ENCODE results near the gene LILRB4.

DNA sequence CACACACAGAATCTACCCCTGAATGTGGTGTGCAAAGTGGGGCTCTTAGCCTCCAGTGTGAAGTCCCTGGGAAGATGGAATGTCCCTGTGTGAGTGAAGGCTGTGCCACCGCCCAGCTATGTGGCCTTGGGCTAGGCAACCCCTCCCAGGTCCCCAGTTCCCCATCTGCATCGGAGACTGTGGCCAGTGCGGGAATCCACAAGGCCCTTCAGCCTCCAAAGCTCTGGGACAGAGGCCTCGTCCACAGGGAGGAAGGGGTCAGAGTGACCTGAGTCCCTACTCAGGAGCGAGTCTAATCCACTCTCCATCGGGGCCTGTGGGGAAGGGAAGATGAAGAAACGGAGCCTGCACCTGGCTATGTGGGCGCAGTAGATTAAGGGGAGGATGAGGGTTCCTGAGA lies 42.1 kb downstream of the LILRB4 start:
- TF ChIP-seq, protein P1, sequence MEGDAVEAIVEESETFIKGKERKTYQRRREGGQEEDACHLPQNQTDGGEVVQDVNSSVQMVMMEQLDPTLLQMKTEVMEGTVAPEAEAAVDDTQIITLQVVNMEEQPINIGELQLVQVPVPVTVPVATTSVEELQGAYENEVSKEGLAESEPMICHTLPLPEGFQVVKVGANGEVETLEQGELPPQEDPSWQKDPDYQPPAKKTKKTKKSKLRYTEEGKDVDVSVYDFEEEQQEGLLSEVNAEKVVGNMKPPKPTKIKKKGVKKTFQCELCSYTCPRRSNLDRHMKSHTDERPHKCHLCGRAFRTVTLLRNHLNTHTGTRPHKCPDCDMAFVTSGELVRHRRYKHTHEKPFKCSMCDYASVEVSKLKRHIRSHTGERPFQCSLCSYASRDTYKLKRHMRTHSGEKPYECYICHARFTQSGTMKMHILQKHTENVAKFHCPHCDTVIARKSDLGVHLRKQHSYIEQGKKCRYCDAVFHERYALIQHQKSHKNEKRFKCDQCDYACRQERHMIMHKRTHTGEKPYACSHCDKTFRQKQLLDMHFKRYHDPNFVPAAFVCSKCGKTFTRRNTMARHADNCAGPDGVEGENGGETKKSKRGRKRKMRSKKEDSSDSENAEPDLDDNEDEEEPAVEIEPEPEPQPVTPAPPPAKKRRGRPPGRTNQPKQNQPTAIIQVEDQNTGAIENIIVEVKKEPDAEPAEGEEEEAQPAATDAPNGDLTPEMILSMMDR (IDR thresholded peaks at IDR 0.05; ENCODE audit: insufficient read depth, low read depth, low read length) = no peak
- no peak for TF ChIP-seq EZH2 (IDR thresholded peaks at IDR 0.05; ENCODE audit: insufficient read depth, low read length)

Data from astrocyte (in vitro differentiated cells and primary cell).